G401 (cell line): ENCODE measurements around the gene STX10. TPM values are rescaled to one million over a fixed set of nuclear protein-coding genes. Genes with fewer than 3 reads are reported as not detected.
"Not testable (repeated sequence)": the region's sequence is repeated elsewhere in the genome, so short reads cannot be mapped to it uniquely, and the experiment has no call there.

Experiments used
- DNase-seq: peaks from one replicate; pipeline ENCODE4 v3.0.0-alpha.2; 2015; ENCODE audit warnings: low spot score
- in situ Hi-C: cut with HindIII; loops from 2 replicates; pipeline ENCODE4 v1.10.0; 2016; ENCODE audit warnings: low sequenced_read_pairs, mixed read lengths
- total RNA-seq: library from RNA; depleted of rRNA; stranded (reverse); fragments of >200 nt; shearing (Covaris generic); gene quantifications from 2 replicates; pipeline ENCODE4 v1.2.3, GENCODE V29; 2014; rRNA removed

The STX10 gene, protein sequence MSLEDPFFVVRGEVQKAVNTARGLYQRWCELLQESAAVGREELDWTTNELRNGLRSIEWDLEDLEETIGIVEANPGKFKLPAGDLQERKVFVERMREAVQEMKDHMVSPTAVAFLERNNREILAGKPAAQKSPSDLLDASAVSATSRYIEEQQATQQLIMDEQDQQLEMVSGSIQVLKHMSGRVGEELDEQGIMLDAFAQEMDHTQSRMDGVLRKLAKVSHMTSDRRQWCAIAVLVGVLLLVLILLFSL
- total RNA-seq: 93.4 and 112 TPM in 2 replicates

DNA sequence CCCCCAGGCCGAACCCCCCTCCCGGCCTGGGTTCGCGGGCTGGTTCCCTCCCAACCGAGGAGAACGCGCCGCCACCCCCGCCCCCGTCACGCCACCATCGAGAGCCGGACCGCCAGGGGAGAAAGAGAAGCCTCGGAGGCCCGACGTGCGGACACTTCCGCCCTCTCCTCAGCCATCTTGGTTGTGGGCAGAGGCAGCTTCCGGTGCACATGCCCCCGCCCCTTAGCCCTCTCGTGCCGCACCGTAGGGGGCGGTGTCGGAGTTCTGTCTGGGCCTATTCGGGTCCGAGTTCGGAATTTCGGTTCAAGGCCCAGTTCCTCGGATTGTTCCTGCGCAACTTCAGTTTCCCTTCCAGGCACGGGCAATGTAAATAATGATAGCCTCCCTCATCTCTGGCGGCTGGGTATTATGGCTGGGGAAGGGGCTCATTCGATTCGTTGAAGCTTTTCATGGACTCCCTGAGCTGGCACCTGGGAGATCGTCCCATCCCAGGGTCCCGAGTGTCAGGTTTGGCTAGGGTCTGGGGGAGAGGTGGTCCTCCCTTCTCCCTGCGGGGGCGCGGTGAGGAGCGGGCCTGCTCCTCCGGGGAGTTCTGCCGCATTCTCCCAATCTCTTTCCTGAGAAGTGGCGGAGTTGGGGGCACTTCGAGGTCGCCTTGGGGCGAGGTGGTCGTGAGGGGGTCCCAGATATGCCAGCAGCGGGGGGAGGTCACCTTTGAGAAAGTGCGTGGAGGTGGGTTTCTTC is at the start of gene STX10, which contains the start of gene IER2:
Gene STX10 (minus strand): TSS at position 189 of the 744 bp plus-strand sequence. CDS start 202 bp downstream, outside the sequence.
Gene IER2 (plus strand): TSS at position 225 of the 744 bp plus-strand sequence. CDS start 2,776 bp downstream, outside the sequence.
- in situ Hi-C loops: no loop called here
- peak; percentile 96 for DNase-seq

DNA sequence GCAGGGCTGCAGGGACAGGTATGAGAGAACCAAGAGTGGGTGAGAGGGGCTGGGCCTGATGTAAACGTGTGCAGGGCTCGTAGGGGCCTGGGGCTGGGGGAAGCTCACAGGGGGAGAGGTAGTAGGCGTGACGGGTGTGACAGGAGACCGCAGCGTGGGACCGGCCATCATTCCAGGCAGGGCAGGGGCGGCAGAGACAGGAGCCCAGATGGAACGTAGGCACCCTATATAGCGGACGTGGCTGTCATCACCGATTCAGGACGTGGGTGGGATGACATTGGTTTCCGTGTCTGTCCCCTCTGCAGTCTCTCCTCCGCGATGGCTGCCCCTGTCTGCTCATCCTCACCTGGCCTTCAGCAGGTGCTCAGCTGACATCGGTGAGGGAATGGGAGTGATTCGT is 48.5 kb upstream of the STX10 start:
- DNase-seq: no peak
- in situ Hi-C loops: no loop called here

DNA sequence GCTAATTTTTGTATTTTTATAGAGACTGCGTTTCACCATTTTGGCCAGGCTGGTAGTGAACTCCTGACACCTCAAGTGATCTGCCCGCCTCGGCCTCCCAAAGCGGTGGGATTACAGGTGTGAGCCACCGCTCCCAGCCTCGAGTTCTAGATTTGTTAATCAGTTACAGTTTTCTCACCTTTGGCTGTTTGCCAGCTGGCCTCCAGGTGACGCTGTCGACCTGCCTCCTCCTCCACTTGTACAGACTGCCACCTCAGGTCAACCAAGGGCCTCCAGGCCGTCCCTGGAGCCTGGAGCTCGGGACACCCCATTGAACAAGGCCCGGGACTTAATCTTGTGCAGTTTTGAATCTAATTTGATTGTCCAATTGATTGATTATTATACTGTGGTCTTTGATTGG is 45.5 kb upstream of the STX10 start:
- no peak for DNase-seq
- in situ Hi-C loops: no loop called here

DNA sequence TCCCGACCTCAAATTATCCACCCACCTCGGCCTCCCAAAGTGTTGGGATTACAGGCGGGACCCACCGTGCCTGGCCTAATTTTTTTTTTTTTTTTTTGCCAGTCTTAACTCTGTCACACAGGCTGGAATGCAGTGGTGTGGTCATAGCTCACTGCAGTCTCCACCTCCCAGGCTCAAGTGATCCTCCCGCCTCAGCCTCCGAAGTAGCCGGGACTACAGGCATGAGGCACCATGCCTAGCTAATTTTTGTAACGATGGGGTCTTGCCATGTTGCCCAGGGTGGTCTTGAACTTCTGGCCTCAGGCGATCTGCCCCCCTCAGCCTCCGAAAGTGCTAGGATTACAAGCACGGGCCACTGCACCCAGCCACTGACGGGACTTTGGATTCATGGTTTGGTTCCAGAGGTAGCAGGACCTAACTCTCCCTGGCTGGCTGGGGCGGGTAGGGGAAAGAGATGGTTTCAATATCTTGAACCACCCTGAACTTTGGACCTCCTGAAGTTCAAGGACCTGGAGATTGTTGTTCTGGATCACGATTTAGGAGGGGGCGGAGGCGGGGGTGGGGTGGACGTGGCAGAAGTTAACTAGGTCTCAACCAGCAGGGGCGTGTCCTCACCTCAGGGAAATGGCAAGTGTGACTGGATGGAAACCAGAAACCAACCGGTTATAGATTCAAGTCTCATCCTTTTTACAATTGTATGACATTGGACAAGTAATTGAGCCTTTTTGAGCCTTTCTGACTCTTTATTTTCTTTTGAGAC is 40.8 kb upstream of the STX10 start:
- DNase-seq: no peak
- in situ Hi-C loops: no loop called here

DNA sequence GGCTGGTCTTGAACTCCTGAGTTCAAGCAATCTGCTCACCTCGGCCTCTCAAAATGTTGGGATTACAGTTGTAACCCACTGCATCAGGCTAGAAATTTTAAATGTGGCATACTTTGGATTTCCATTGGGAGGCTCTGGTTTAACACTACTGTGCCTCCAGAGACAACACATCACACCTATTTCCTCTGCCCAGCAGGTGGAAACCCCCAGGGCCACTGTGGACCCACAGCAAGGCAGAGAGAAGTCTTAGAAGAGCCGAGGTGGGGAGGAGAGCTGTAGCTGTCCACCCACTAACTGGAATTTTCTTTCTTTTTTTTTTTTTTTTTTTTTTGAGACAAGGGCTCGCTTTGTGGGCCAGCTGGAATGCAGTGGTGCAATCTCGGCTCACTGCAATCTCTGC is 39.4 kb upstream of the STX10 start:
- DNase-seq: no peak
- in situ Hi-C loops: no loop called here

DNA sequence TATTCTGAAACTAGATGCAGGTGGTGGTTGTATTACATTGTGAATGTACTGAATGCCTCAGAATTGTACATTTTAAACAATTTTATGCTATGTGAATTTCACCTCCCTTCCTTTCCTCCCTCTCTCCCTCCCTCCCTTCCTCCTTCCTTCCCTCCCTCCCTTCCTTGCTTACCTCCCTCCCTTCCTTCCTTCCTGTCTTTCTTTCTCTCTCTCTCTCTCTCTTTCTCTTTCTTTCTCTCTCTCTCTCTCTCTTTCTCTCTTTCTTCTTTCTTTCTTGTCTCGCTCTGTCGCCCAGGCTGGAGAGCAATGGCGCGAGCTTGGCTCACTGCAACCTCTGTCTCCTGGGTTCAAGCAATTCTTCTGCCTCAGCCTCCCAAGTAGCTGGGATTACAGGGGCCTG is 37.2 kb upstream of the STX10 start:
- DNase-seq: no peak
- in situ Hi-C loops: no loop called here

DNA sequence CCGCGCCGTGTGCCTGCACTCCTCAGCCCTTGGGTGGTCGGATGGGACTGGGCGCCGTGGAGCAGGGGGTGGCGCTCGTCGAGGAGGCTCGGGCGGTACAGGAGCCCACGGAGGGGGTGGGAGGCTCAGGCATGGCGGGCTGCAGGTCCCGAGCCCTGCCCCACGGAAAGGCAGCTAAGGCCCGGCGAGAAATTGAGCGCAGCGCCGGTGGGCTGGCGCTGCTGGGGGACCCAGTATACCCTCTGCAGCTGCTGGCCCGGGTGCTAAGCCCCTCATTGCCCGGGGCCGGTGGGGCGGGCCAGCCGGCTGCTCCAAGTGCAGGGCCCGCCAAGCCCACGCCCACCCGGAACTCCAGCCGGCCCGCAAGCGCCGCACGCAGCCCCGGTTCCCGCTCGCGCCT is 36.5 kb upstream of the STX10 start:
- in situ Hi-C loops, DNase-seq: not testable (repeated sequence)

DNA sequence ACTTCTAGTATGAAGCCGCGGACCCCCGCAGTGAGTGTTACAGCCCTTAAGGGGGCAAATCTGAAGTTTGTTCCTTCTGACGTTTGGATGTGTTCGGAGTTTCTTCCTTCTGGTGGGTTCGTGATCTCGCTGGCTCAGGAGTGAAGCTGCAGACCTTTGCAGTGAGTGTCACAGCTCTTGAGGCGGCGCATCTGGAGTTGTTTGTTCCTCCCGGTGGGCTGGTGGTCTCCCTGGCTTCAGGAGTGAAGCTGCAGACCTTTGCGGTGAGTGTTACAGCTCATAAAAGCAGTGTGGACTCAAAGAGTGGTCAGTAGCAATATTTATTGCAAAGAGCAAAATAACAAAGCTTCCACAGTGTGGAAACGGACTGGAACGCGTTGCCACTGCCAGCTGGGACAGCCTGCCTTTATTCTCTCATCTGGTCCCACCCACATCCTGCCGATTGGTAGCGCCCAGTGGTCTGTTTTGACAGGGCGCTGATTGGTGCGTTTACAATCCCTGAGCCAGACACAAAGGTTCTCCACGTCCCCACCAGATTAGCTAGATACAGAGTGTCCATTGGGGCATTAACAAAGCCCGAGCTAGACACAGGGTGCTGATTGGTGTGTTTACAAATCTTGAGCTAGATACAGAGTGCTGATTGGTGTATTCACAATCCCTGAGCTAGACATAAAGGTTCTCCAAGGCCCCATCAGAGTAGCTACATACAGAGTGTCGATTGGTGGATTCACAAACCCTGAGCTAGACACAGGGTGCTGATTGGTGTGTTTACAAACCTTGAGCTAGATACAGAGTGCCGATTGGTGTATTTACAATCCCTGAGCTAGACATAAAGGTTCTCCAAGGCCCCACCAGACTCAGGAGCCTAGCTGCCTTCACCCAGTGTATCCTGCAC is 35.8 kb upstream of the STX10 start:
- in situ Hi-C loops, DNase-seq: not testable (repeated sequence)

DNA sequence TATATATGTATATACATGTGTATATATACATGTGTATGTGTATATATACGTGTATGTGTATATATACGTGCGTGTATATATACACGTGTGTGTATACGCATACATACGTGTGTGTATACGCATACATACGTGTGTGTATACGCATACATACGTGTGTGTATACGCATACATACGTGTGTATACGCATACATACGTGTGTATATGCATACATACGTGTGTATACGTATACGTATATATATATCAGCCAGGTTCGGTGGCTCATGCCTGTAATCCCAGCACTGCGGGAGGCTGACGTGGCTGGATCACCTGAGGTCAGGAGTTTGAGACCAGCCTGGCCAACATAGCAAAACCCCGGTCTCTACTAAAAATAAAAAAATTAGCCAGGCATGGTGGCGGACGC is 34.8 kb upstream of the STX10 start:
- DNase-seq, in situ Hi-C loops: not testable (repeated sequence)

DNA sequence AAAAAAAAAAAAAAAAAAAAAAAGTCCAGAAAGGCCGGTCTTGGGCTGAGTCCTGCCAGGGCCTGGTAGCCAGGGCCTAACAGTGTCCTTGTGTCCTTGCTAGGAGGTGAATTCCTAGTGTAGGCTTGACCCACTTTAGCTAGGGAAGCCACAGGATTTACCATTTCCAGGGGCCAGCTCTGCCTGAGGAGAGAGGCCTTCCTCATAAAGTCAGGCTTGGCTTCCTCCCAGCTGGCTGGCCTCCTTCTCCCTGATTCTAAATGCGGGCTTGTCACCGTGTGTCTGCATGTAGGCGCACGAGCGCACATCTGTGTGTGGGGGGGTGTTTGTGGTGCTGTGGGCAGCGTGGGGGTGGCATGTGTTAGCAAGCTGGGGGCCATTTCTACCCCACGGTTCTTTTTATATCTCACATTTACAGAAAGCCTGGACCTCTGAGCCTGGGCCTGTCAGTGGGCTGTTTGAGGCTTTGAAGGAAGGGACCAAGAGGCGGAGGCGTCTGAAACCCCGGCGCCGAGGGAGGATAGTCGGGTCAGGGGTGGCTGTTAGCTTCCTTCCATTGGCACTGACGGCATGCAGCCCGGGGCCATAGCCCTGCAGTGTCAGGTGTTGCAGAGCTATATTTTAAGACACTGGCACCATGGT is 31.7 kb upstream of the STX10 start:
- in situ Hi-C loops: no loop called here

DNA sequence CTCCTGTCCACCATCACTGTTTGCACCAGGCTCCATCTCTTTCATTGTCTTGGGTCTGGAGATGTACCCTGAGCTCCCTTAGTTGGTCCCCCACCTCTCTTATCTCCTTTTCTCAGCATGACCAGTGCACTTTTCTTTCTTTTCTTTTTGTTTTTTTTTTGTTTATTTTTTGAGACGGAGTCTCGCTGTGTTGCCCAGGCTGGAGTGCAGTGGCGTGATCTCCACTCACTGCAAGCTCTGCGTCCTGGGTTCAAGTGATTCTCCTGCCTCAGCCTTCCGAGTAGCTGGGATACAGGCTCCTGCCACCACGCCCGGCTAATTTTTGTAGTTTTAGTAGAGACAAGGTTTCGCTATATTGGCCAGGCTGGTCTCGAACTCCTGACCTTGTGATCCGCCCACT is 28.1 kb upstream of the STX10 start:
- DNase-seq, in situ Hi-C loops: not testable (repeated sequence)

More for the DNA sequence above, 31.7 kb upstream of the STX10 start:
- peak; percentile 52 for DNase-seq

DNA sequence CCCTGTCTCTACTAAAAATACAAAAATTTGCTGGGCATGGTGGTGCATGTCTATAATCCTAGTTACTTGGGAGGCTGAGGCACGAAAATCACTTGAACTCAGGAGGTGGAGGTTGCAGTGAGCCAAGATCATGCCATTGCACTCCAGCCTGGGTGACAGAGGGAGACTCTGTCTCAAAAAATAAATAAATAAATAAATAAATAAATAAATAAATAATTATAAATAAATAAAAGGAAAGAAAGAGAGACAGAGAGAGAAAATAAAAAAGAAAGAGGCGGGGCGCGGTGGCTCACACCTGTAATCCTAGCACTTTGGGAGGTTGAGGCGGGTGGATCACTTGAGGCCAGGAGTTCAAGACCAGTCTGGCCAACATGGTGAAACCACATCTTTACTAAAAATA is 27.4 kb upstream of the STX10 start:
- in situ Hi-C loops, DNase-seq: not testable (repeated sequence)

DNA sequence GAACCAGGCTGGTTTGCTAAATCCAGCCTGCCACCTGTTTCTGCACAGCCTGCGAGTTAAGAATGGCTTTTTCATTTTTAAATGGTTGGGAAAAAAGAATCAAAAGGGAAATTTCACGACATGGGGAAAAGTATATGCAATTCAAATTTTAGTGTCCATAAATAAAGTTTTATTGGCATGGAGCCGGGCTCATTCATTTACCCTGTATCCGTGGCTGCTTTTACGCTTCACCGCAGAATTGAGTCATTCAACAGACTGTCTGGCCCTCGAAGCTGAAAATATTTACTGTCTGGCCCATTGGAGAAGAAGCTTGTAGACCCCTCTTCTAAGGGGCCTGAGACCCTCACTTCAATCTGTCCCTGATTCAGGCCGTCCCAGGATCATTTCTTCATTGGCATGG is 26.2 kb upstream of the STX10 start:
- no peak for DNase-seq
- in situ Hi-C loops: no loop called here

DNA sequence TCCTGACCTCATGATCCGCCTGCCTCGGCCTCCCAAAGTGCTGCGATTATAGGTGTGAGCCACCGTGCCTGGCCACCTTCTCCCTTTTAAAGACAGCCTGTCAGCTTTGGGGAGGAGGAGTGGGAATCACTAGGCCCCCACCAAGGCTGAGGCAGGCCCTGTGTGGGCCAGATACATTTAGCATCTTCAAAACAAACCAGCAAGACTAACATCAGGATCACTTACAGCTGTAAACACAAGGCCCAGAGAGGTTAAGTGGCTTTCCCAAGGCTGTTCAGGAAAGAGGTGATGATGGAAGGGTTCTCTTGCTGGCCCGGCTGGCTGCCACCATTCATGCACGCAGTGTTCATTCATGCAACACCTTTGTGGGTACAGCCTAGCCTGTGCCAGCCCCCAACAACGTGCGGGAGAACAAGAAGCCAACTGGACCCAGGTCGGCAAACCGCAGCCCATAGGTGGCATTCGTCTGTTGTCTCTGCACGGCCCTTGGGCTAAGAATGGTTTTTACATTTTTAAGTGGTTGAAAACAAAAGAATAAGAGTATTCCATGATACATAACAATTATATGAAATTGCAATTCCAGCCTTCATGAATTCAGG is 23.1 kb upstream of the STX10 start:
- DNase-seq: no peak
- in situ Hi-C loops: no loop called here

DNA sequence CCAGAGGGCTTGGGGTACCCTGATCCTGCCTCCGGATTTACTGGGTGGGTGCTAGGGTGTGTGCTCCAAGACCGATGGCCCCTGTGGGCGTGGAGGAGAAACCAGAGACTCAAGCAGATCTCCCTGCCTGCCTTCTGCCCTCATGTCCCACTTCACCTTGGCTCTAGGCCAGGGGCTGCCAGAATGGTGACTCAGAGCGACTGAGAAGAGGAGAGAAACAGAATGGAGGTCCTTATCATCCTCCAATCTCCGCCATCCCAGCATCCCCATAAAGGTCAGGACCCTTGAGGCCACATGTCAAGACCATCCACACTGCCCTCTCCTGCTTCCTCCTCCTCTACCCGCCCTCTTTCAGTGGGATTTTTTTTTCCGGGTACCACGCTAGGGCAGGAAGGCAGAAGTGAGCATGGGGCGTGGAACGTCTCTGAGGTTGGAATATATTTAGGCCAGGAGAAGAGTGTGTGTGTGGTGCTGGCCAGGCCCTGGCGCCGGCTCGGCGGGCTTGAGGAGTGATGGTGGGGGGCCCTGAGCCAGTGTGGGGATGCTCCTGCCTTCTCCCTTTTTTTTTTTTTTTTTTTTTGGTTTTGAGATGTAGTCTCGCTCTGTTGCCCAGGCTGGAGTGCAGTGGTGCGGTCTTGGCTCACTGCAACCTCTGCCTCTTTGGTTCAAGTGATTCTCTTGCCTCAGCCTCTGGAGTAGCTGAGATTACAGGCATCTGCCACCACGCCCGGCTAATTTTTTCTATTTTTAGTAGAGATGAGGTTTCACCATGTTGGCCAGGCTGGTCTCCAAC is 22.4 kb upstream of the STX10 start:
- in situ Hi-C loops: no loop called here
- DNase-seq: peak; percentile 61

DNA sequence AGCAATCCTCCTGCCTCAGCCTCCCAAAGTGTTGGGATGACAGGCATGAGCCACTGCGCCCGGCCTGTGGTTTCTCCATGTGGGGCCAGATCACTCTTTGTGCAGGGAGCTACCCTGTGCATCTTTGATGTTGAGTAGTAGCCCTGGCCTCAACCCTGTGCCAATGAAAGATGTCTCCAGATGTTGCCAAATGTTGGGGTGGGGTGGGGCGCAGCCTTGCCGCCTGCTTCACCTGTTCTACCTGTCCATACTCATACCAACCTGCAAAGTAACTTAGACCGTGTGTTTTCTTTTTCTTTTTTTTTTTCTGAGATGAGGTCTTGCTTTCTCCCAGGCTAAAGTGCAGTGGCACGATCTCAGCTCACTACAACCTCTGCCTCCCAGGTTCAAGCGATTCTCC is 21.0 kb upstream of the STX10 start:
- DNase-seq: no peak
- in situ Hi-C loops: no loop called here

DNA sequence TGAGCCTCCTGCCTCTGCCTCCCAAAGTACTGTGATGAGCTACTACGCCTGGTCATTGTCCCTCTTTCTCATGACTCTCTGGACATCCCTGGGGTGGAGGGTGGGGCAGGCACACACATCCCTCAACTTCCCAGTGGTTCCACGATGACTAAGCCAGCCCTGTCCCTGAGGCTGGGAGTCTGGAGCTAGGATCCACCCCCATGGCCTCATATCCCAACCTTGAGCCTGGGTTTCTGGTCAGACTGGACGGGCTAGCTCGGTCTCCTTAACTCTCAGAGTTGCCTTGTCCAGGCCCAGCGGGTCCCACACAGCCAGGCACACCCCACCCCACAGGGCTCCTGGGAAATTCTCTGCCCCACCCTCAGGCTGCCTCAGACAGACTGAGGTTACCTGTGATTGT is 19.6 kb upstream of the STX10 start:
- no peak for DNase-seq

More for the DNA sequence above, 19.6 kb upstream of the STX10 start:
- in situ Hi-C loops: no loop called here
